ENCODE measurements around the gene CEMIP.

Gene CEMIP

GRCh38 chr15:80890341-80891005, 111.3 kb downstream of the CEMIP start:
- DNase-seq (ENCODE audit: low spot score) = no peak

DNA sequence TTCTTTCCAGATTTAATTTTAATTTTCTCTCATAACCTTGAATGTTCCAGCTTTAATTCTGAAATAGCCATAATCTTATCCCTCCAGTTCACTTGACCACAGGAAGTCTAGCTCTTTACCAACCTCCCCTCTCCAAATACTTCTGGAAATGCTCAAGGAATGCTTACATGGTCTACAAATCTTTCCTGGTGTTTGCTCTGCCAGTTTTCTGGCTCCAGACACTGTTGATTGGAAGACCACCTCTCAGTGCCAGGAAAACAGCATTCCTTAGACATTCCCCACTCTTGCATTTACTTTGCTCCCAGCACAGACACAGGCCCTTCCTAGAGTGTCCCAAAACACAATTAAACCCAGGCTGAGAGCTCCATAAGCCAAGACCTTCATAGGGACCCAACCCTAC, 111.8 kb downstream of the CEMIP start:
- DNase-seq (ENCODE audit: low spot score) = no peak

- DNase-seq (ENCODE audit: low spot score) = no peak
Observed at GRCh38 chr15:80892414-80892813, 113.2 kb downstream of the CEMIP start.

DNA sequence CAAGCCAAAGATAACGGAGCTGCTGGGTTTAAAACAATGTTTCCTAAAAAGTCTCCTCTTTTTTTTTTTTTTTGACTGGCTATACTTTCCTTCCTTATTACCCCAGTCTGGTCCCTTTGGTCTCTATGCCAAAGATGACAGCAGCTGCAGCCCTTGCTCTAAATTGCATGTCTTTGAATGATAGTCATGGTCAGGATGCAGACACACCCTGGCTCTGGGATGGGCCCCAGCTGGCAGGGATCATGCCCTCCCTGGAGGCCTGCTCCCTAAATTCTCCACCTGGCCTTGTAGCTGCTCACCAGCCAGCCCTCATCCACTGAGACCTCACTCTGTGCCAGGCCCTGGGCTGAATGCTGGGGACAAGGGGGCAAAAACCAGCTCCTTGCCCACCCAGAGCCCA, 114.6 kb downstream of the CEMIP start:
- no peak for DNase-seq (ENCODE audit: low spot score)

DNA sequence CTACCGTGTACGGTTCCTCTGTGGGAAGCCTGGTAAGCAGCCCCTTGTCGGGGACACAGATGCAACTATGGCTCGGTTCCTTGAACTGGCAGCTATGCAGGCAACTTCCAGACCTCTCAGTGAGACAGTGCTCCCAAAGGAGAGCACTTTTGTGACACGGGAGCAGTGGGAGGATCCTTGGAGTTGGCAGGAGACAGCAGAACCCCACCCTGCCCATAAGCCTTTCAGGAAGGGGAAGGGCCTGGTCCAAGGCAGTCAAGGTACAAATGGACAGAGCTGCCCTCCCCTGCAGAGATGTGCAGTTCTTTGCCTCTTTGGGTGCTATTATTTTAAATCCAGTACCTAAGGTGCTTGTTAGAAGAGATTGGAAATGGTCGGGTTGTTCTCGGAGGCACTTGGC, 115.9 kb downstream of the CEMIP start:
- DNase-seq (ENCODE audit: low spot score) = no peak

GRCh38 chr15:80895965-80896364, 116.8 kb downstream of the CEMIP start:
- DNase-seq (ENCODE audit: low spot score) = no peak

DNA sequence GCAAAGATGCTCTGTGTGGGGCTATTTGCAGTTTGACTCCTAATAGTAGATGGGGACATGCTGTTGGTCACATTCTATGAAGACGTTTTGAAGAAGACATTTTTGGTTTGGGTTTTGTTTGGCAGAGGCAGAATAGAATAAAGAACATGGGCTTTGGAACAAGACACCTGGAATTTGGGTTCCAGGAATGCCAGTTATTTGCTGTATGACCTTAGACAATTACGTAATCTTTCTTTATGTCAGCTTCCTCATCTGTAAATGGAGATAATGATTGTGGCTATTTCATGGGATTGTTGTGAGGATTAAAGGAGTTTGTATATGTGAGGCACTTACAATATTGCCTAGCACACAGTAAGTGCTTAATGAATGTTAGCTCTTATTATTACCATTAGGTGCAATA, 118.9 kb downstream of the CEMIP start:
- no peak for DNase-seq (ENCODE audit: low spot score)

- DNase-seq (ENCODE audit: low spot score) = no peak
Observed at GRCh38 chr15:80902298-80902801, 123.2 kb downstream of the CEMIP start.

DNA sequence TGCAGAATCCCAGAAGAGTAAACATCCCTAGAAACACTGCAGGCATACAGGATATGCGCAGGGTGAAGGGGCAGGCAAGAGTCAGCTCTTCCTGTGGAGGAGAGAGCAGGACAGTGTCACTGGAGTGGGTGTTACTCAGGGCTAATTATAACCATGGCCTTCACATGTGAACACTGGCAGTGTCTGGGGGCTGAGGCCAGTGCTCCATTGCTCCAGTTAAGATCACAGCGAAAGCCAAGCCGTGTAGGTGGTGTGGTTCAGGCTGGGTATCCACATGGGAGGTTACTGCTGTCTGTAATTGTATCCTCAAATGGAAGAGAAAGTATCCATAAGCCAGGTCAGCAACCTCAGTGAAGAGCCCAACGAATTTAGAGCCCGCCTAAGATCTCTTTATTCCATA, 125.8 kb downstream of the CEMIP start:
- DNase-seq (ENCODE audit: low spot score) = no peak

- DNase-seq (ENCODE audit: low spot score) = no peak
Observed at GRCh38 chr15:80906159-80906766, 127.1 kb downstream of the CEMIP start.

DNA sequence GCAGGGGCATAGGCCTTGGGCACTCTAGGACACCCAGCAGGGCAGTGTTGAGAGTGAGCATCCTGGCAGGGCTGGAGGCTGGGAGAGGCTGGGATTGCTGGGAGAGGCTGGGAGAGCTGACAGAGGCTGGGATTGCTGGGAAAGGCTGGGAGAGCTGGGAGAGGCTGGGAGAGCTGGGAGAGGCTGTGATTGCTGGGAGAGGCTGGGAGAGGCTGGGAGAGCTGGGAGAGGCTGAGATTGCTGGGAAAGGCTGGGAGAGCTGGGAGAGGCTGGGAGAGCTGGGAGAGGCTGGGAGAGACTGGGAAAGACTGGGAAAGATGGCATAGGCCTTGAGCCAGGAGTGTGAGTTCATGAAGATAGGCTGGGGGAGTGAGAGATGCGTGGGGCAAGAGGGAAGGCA, 132.7 kb downstream of the CEMIP start:
- DNase-seq (ENCODE audit: low spot score) = no peak

DNA sequence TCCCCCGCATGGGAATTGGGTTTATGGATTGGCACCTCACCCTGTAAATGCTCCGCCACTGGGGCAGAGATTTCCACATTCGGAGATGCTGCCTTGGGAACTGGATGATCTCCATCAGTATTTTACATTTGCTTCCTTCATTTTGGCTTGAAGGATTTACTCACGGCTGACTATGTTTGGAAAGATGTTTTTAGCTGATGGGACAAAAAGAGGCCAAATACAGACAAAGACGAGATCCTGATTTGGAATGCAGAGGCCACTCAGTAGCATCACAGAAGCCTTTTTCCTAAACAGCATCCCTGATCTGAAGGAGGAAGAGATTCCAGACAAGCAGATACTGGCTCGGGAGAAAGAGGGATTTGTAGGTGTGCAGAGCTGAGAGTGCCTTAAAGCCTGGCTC, 133.5 kb downstream of the CEMIP start:
- DNase-seq (ENCODE audit: low spot score) = no peak

- DNase-seq (ENCODE audit: low spot score) = no peak
Observed at GRCh38 chr15:80913541-80913940, 134.4 kb downstream of the CEMIP start.

DNA sequence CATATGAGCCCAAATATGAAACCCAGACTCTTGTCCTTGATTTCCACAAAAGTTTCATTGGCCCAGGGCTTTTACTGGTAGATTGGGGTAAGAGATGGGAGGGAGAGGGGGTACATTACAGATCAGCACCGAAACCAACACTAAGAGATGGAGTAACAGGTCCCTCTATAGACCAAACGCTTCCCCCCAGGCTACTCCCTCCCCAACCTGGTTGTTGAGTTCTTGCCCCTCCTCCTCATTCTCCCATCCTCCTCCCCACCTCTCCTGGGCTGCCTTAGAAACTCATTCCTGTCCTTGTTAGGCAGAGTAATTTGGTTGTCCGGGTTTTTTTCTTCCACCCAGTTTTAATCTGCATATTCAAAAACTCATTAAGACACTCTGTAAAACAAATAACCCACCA, 136.3 kb downstream of the CEMIP start:
- no peak for DNase-seq (ENCODE audit: low spot score)

- no peak for DNase-seq (ENCODE audit: low spot score)
Observed at GRCh38 chr15:80916056-80916455, 136.9 kb downstream of the CEMIP start.

- DNase-seq (ENCODE audit: low spot score) = no peak
Observed at GRCh38 chr15:80918196-80918783, 139.1 kb downstream of the CEMIP start.

DNA sequence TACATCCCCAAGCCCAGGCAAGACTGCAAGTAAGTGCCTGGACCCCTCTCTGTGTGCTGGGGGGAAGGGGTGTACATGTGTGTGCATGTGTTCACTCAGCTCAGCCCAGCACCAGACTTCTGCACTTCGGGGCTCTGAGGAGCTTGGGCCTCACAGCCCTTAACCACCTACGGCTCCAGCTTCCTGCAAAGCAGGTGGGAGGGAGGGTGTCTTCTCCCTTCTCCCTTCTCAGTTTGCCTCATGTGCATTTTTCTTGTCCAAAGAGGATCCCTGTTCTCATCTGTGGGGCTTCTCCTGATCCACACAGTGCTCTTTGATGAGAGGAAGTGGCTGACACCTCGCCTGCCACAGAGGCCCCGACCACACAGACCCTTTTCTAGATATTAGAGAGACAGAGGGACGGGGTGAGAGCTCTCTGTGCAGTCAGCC, 141.1 kb downstream of the CEMIP start:
- no peak for DNase-seq (ENCODE audit: low spot score)

- DNase-seq (ENCODE audit: low spot score) = no peak
Observed at GRCh38 chr15:80921736-80922410, 142.7 kb downstream of the CEMIP start.

GRCh38 chr15:80923668-80924067, 144.5 kb downstream of the CEMIP start:
- no peak for DNase-seq (ENCODE audit: low spot score)

- no peak for DNase-seq (ENCODE audit: low spot score)
Observed at GRCh38 chr15:80924278-80924677, 145.1 kb downstream of the CEMIP start.

DNA sequence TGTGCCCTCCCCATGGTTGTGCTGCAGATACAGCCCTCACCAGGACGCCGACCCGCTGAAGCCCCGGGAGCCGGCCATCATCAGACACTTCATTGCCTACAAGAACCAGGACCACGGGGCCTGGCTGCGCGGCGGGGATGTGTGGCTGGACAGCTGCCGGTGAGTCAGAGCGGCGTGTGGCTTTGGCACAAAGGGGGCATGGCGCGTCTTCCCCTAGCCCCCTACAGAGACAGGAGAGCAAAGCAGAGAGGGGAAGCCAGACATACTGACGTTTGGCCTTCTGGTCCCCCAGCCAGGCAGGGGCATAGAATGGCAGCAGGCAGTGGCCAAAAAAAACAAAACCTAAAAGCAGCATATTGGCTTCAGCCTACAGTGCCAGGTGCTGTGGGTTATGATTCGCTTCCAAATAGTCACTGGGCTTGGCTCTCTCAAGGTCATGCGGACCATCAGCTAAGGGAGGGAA, 146.5 kb downstream of the CEMIP start:
- no peak for DNase-seq (ENCODE audit: low spot score)

- no peak for DNase-seq (ENCODE audit: low spot score)
Observed at GRCh38 chr15:80926126-80926525, 147.0 kb downstream of the CEMIP start.

DNA sequence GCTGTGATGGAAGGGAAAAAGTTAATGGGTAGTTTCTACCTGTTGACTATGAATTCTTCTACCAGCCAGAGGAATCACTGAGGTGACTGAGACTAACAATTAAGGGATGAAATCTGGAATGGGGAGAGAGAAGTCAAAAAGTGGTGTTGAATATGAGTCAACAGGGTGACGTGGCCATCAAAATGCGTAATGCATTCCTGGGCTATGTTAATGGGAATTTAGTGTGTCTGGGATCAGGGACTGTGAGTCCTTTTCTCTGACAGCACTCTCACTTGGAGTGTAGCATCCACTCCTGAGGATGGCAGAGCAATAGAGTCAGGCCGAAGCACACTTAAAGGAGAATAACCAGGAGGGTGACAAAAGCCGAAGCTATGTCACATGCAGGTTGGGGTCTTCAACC, 150.1 kb downstream of the CEMIP start:
- no peak for DNase-seq (ENCODE audit: low spot score)
